Stimulated activated naive CD8-positive, alpha-beta T cell treated with anti-CD3 and anti-CD28 coated beads, Interleukin-15, Interleukin-2, amounts not matched to agents 100 ng/mL and 50 ng/mL, for 24 hours (primary cell): ENCODE data around the gene ASCL2.

ENCODE experiments used
- H3K27ac Mint-ChIP-seq: one replicate; pipeline ENCODE4 v1.8.0; 2021; ENCODE audit warnings: mild to moderate bottlenecking, mixed read lengths
- H3K27me3 Mint-ChIP-seq: one replicate; pipeline ENCODE4 v1.8.0; 2021; ENCODE audit warnings: mixed read lengths
- H3K36me3 Mint-ChIP-seq: one replicate; pipeline ENCODE4 v1.8.0; 2021; ENCODE audit warnings: low read depth, mixed read lengths
- H3K4me1 Mint-ChIP-seq: one replicate; pipeline ENCODE4 v1.8.0; 2021; ENCODE audit warnings: low read depth, mixed read lengths
- H3K4me3 Mint-ChIP-seq: one replicate; pipeline ENCODE4 v1.8.0; 2021; ENCODE audit warnings: mild to moderate bottlenecking, mixed read lengths
- H3K9me3 Mint-ChIP-seq: one replicate; pipeline ENCODE4 v1.8.0; 2021; ENCODE audit warnings: mixed read lengths

The ASCL2 gene

DNA sequence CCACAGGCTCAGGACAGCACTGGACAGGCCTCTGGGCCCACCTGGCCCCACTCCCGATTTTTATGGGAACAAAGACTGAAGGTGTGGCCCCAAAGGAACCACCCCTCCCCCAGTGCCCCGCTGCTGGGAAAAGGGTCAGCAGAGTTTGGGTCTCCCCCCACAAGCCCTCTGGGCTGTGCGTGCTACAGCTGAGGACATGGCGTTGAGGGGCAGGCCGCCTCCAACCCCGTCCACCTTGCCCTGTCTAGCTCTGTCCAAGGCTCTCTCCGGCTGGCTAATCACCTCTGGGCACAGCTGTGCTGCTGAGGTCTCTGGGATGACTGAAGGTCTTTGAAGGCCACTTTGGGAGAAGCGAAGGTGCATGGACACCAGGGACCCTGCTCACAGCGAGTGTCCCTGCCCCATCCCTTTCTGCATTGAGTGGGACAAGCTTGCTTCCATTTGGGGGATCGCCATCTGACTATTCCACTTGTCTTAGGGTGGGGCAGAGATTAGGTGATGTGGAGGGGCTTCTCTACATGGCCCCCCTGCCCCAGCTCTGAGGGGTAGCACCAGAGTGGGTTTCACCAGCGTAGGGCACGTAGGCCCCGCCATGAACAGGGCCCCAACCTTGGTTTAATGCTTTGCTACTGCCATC, 6.5 kb downstream of the ASCL2 start:
- no peak overlapping the region for H3K27ac Mint-ChIP-seq
- peaks cover 32% of the 10 kb centered on the region for H3K4me1 Mint-ChIP-seq
- no peaks in the 10 kb centered on the region for H3K36me3 Mint-ChIP-seq
- no peak overlapping the region for H3K4me3 Mint-ChIP-seq
- H3K27me3 Mint-ChIP-seq = no peaks in the 10 kb centered on the region
- no peaks in the 10 kb centered on the region for H3K9me3 Mint-ChIP-seq

DNA sequence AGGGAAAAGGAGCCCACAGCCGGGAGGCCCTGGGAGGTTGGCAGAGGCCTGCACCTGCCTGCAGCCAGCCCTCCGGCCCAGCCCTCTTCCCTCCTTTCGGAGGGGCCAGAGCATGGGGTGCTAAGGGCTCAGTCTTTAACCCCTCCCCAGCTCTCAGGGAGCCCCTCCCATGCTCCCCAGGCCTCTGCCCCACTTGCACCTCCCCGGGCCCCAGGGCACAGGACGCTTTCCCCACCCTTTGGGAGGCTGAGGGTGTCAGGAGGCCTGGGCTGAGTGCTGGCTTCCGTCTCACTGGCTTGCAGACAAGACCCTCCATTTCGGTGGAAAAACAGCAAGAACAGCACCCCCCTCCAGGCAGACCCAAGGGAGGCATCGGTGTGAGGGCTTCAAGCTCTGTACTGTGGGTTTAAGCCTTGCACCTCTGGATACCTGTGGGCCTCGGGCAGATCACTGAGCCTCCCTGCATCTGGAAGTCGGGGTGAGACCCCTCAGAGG, 7.3 kb downstream of the ASCL2 start:
- Mint-ChIP-seq H3K27ac (no peak overlapping the region), H3K36me3 (no peaks in the 10 kb centered on the region), H3K27me3 (no peaks in the 10 kb centered on the region), H3K4me1 (peaks cover 26% of the 10 kb centered on the region), H3K9me3 (no peaks in the 10 kb centered on the region), H3K4me3 (no peak overlapping the region)

DNA sequence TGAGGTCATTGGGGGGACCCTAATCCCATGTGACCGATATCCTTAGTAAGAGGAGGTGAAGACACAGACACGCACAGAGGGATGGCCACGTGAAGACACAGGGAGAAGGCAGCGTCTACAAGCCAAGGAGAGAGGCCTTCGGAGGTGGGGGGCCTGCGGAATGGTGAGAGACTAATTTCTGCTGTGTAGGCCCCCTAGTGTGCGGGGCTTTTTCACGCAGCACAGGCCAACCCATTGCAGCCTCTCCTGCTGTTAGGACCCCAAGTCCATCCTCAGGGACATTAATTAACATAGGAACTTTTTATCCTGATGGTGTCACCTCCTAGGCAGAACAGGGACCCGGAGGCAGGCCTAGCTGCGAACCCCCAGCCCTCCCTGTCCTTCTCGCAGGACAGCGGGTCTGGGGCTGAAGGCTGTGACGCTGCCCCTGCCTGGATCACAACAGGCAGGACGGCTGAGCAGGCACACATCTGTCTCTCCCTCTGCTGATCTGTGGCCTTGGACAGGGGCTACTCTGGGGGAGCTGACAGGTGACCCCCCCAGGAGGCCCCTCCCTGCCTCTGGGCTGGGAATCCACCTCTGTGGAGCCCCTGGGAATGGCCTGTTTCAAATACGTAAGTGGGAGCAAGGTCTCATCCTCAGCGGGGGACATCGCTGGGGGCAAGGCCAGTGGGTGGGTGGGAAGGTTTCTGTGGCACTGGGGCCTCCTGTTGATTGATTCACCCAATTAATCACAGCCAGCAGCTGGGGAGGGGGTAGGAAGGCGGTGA, 7.9 kb downstream of the ASCL2 start:
- Mint-ChIP-seq H3K4me1 (peaks cover 19% of the 10 kb centered on the region), H3K4me3 (no peak overlapping the region), H3K27me3 (no peaks in the 10 kb centered on the region), H3K27ac (no peak overlapping the region), H3K9me3 (no peaks in the 10 kb centered on the region), H3K36me3 (no peaks in the 10 kb centered on the region)

DNA sequence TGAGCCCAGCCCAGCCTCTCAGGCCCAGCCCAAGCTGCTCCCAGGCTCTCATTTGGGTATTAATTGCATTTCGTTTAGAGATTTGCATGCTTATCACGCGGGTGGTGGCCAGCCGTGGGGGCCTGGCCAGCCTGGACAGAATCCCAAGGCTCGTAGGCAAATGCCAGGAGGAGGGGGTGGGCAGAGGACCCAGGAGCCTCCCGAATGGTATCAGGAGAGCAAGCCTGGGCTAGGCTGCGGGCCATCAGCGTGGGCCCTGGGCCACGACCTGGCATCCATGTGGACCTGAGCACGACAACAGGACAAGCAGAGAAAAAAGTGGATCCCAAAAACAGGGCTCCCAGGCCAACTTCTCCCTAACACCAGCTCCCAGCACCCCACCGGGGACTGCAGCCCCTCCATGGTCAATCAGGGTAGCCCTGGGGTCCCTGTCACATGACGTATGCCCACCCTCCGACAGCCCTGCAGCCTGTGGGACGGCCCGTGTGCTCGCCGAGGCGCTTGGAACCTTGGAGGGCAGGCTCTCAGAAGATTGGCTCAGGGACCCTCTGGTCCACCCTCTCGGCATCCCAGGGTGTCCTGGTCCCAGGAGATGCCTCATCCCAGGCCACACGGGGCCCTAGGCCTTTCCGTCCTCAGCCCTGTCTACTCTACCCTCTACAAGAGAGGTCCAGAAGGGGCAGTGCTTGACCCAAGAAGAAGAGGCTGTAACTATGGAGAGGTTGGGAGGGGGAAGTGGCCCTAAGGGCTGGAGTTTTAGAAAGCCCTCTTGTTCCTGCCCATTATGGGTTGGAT, 8.8 kb downstream of the ASCL2 start:
- Mint-ChIP-seq H3K36me3 (no peaks in the 10 kb centered on the region), H3K4me1 (peaks cover 15% of the 10 kb centered on the region), H3K9me3 (no peaks in the 10 kb centered on the region), H3K4me3 (no peak overlapping the region), H3K27me3 (no peaks in the 10 kb centered on the region), H3K27ac (no peak overlapping the region)

GRCh38 chr11:2260491-2261364, 9.7 kb downstream of the ASCL2 start:
- H3K27ac Mint-ChIP-seq = no peak overlapping the region
- H3K36me3 Mint-ChIP-seq = no peaks in the 10 kb centered on the region
- H3K4me1 Mint-ChIP-seq = peaks cover 6% of the 10 kb centered on the region
- no peak overlapping the region for H3K4me3 Mint-ChIP-seq
- no peaks in the 10 kb centered on the region for H3K27me3 Mint-ChIP-seq
- H3K9me3 Mint-ChIP-seq = no peaks in the 10 kb centered on the region

DNA sequence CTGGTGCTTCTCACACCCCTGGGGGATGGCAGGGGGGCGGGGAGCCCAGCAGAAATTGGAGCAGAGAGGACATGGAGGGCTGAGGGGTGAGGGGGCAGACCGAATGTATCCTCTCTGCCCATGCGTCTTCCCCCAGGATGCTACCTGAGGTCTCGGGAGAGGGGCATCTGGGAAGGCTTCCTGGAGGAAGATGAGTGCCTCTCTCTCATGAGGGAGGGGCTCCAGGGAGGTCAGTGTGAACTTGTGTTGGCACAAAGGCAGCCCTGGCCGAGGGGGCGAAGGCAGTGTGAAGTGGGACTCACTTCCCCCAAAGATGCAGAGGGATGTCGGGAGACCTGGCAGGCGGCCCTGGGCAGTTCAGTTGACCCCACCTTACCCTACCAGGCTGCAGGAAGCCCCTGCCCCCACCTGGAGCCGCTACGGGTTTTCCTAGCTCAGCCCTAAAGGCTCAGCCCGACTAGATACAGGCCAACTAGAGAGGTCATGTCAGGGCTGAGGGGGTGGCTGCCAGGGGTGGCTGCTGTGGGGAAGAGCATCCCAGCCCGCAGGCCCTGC, 10.4 kb downstream of the ASCL2 start:
- H3K4me3 Mint-ChIP-seq = no peak overlapping the region
- H3K36me3 Mint-ChIP-seq = no peaks in the 10 kb centered on the region
- H3K9me3 Mint-ChIP-seq = no peaks in the 10 kb centered on the region
- no peaks in the 10 kb centered on the region for H3K27me3 Mint-ChIP-seq
- H3K4me1 Mint-ChIP-seq = no peaks in the 10 kb centered on the region
- H3K27ac Mint-ChIP-seq = no peak overlapping the region

DNA sequence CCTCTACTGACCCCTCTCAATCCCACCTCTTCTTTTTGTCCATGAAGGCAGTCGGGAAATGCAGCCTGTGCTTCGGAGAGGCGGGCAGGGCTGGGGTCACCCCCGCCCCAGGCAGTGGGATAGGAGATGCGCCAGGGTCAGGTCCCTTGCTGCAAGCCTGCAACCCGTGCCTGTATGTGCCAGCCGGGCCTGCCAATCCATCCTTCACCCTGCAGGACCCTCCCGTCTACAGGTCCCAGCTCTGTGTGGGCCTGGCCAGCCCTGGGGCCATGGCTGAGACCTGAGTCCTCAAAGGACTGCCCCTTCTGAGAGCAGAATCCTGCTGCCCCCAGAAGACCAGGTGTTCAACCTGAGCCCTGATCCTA, 10.9 kb downstream of the ASCL2 start:
- no peaks in the 10 kb centered on the region for H3K4me1 Mint-ChIP-seq
- no peaks in the 10 kb centered on the region for H3K36me3 Mint-ChIP-seq
- H3K9me3 Mint-ChIP-seq = no peaks in the 10 kb centered on the region
- H3K27ac Mint-ChIP-seq = no peak overlapping the region
- no peak overlapping the region for H3K4me3 Mint-ChIP-seq
- no peaks in the 10 kb centered on the region for H3K27me3 Mint-ChIP-seq

DNA sequence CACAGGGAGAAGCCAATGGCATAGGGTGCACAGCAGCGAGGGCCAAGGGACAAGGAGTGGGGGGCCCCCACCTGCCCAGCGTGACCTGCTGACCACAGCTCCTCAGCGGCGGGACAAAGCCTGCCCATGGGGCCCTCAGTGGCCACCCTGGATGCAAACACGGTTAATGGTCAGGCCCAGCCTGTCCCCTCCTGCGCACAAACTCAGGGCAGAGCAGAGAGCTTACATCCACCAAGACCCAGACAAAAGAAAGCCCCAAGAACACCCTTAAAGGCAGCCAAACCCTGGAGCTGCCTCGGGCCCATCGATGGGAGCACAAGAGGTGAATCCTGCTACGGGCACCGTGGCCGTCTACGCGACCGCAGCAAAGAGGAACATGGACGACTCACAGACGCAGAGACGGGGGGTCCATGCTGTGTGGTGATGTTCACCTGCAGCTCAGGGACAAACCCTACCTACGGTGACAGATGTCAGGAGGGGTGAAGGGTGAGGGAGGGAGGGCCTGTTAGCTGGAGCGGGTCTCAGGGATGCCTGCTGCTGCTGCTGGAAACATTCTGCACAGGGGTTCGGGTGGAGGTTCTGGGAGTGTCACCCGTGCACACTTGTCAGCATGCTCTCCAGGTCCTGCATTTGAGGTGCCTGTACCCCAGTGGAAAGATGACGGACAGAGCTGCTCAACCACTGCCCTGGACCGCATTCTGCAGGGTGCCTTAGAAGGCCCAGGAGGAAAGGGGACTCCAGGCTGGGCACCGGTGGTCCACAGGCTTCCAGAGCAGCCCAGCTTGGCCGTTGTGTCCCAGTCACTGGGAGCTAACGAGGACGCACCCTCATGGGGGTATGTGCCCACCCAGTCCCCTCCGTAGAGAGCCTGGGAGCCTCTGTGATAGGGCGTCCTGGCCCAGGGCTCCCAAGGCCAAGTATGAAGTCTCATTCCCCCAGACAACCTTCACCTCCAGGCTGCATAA, 11.6 kb downstream of the ASCL2 start:
- H3K27ac Mint-ChIP-seq = no peak overlapping the region

DNA sequence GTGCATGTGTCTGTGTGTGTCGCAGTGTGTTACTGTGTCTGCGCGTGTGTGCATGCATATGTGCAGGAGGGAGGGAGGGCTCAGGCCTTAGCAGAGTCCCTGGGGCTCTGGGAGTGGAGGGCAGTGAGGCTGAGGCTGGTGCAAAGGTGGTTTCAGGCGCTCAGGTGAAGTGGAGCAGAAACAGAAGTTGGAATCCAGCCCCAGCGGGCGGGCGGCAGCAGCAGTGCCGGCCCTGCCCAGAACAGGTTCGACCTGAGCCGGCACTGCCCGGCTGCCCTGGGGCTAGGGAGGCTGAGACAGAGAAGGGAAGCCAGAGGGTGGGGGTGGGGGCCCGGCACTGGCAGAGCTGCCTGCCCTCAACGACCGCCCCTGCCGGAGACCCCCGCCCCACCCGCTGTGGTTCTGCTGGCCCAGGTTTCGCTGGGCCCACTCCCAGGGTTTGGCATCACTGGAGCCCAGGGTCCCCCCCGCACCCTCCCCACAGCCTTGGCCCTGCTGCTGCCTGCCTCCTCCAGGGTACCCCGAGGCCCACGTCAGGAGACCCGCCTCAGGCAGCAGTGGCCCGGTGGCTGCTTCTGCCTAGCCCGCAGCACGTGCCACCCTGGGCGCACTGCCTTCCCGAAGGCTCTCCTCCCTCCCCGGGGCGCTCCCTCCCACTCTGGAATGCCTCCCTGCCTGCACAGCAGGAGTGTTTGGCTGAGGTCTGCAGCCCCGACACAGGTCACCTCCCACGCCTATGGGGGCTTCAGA, 13.3 kb downstream of the ASCL2 start:
- Mint-ChIP-seq H3K27ac (no peak overlapping the region), H3K9me3 (no peaks in the 10 kb centered on the region), H3K27me3 (no peaks in the 10 kb centered on the region), H3K4me1 (no peaks in the 10 kb centered on the region), H3K4me3 (no peak overlapping the region), H3K36me3 (no peaks in the 10 kb centered on the region)

More for the DNA sequence above, 11.6 kb downstream of the ASCL2 start:
- Mint-ChIP-seq H3K9me3 (no peaks in the 10 kb centered on the region), H3K4me3 (no peak overlapping the region), H3K27me3 (no peaks in the 10 kb centered on the region), H3K36me3 (no peaks in the 10 kb centered on the region), H3K4me1 (no peaks in the 10 kb centered on the region)

DNA sequence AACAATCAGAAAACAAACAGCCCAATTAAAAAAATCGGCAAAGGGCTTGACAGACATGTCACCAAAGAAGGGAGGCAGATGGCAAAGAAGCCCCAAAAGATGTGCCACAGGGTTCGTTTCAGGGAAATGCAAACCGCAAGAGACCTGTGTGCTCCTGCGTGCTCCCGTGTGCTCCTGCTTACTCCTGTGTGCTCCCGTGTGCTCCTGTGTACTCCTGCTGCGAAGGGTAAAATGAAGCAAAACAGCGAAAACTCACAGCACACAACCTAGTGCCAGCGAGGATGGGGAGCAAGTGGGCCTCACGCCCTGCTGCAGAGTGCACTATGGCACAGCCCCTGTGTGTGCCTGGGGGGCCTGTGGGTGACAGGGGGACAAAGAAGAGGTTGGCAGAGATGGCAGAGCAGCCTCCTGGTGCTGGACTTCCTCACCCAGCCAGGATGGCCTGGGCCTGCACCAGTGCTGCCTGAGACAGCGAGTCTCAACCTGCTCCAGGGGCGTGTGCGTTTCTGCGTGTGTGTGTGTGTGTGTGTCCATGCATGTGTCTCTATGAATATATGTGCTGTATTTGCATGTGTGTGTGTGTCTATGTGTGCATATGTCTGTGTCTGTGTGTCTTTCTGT, 14.0 kb downstream of the ASCL2 start:
- Mint-ChIP-seq H3K4me3 (no peak overlapping the region), H3K36me3 (no peaks in the 10 kb centered on the region), H3K27ac (no peak overlapping the region), H3K9me3 (no peaks in the 10 kb centered on the region), H3K27me3 (no peaks in the 10 kb centered on the region), H3K4me1 (no peaks in the 10 kb centered on the region)

DNA sequence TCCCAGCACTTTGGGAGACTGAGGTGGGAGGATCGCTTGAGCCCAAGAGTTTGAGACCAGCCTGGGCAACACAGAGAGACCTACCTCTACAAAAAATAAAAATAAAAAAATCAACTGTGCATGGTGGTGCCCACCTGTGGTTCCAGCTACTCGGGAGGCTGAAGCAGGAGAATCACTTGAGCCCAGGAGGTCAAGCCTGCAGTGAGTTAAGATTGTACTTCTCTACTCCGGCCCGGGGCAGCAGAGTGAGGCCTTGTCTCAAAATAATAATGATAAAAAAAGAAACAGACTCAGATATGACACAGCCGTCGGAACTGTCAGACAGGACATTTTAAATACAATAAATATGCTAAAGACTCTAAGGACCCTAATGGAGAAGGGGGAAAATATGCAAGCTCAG, 18.4 kb downstream of the ASCL2 start:
- Mint-ChIP-seq H3K27ac (no peak overlapping the region), H3K27me3 (no peaks in the 10 kb centered on the region), H3K4me1 (no peaks in the 10 kb centered on the region), H3K4me3 (no peak overlapping the region), H3K36me3 (no peaks in the 10 kb centered on the region), H3K9me3 (no peaks in the 10 kb centered on the region)

DNA sequence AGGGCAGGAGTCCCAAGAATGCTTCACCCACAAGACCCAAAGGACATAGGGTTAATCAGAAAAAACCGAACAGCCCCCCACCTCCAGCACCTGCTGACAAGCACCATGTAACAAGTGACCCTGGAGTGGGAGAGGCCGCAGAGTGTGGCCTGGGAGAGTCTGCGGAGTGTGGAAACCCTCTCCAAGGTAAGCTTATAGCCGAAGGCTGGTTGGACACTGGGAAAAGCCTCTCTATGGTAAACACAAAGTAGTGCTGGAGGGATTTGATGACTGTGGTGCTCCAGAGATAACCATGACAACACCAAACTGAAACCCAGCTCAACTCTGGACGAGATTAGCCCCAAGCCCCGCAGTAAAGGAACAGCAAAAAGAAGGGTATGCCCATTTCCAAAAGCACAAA, 19.2 kb downstream of the ASCL2 start:
- no peaks in the 10 kb centered on the region for H3K9me3 Mint-ChIP-seq
- no peak overlapping the region for H3K27ac Mint-ChIP-seq
- no peaks in the 10 kb centered on the region for H3K36me3 Mint-ChIP-seq
- H3K4me3 Mint-ChIP-seq = no peak overlapping the region
- H3K4me1 Mint-ChIP-seq = no peaks in the 10 kb centered on the region
- H3K27me3 Mint-ChIP-seq = no peaks in the 10 kb centered on the region

DNA sequence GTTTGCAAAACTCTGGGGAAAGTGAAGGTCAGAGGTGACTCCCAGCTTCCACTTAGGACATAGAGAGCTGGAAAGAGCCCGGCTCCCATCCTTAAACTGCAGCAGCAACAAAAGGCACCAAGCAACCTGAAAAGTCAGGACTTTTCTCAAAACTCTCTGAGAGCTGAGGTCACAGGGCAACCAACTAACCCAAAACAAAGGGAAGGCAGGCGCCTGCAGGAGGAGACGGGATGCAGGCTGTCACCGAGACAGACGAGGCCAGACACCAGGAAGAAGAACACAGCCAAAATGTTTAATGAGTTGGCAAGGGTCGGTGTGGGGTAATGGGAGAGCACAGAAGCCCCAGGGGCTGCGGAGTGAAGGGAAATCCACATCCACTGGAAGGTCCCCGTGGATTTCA, 19.9 kb downstream of the ASCL2 start:
- H3K27ac Mint-ChIP-seq = no peak overlapping the region
- no peaks in the 10 kb centered on the region for H3K9me3 Mint-ChIP-seq
- no peaks in the 10 kb centered on the region for H3K36me3 Mint-ChIP-seq
- no peaks in the 10 kb centered on the region for H3K27me3 Mint-ChIP-seq
- H3K4me3 Mint-ChIP-seq = no peak overlapping the region
- H3K4me1 Mint-ChIP-seq = no peaks in the 10 kb centered on the region
